SK-N-SH treated with all-trans-retinoic acid at 6 μM for 48 hours (cell line): Measurements from ENCODE around the gene LYRM7.
A peak's percentile ranks its signal among the peaks of the same experiment; 100 is the strongest.

Source experiments
- ATAC-seq: fragments of 200-7000 bp; cut with Tn5 transposase; 3 replicates; pipeline ENCODE4 v1.9.1; 2020; ENCODE audit warnings: mild to moderate bottlenecking, moderate library complexity
- ARNTL ChIP-seq: fragments of 450-650 bp; formaldehyde crosslinking; IDR thresholded peaks from 2 replicates; pipeline ENCODE4 v1.5.0; 2020; ENCODE audit warnings: low read depth, mild to moderate bottlenecking, moderate library complexity, borderline replicate concordance
- CSDC2 ChIP-seq: fragments of 250-450 bp; sonication (Bioruptor Pico); IDR thresholded peaks from 2 replicates; pipeline ENCODE4 v1.5.0; 2020; ENCODE audit warnings: mild to moderate bottlenecking, moderate library complexity
- ESRRG ChIP-seq: fragments of 250-450 bp; sonication (Bioruptor Pico); IDR thresholded peaks from 2 replicates; pipeline ENCODE4 v1.6.1; 2021; ENCODE audit warnings: mild to moderate bottlenecking
- GLIS3 ChIP-seq: fragments of 250-450 bp; sonication (Bioruptor Pico); IDR thresholded peaks from 2 replicates; pipeline ENCODE4 v1.5.0; 2020; ENCODE audit warnings: mild to moderate bottlenecking, moderate library complexity
- ISL1 ChIP-seq: fragments of 250-450 bp; sonication (Bioruptor Pico); IDR thresholded peaks from 2 replicates; pipeline ENCODE4 v2.1.2; 2022; ENCODE audit warnings: mild to moderate bottlenecking, moderate library complexity
- OSR1 ChIP-seq: fragments of 250-450 bp; sonication (Bioruptor Pico); IDR thresholded peaks from 2 replicates; pipeline ENCODE4 v1.8.0; 2022; ENCODE audit warnings: moderate library complexity, mild to moderate bottlenecking, inconsistent platforms
- PPARA ChIP-seq: fragments of 250-450 bp; sonication (Bioruptor Pico); IDR thresholded peaks from 2 replicates; pipeline ENCODE4 v1.5.0; 2020; ENCODE audit warnings: mild to moderate bottlenecking, borderline replicate concordance
- RARB ChIP-seq: fragments of 250-450 bp; sonication (Bioruptor Pico); IDR thresholded peaks from 2 replicates; pipeline ENCODE4 v1.8.0; 2021; ENCODE audit warnings: mild to moderate bottlenecking, moderate library complexity
- SNAI2 ChIP-seq: fragments of 250-450 bp; sonication (Bioruptor Pico); IDR thresholded peaks from 2 replicates; pipeline ENCODE4 v1.5.0; 2020; ENCODE audit warnings: mild to moderate bottlenecking, moderate library complexity
- TCF4 ChIP-seq: fragments of 250-450 bp; sonication (Bioruptor Pico); IDR thresholded peaks from 2 replicates; pipeline ENCODE4 v1.8.0; 2021; ENCODE audit warnings: mild to moderate bottlenecking, moderate library complexity, borderline replicate concordance
- TOX ChIP-seq: fragments of 250-450 bp; sonication (Bioruptor Pico); IDR thresholded peaks from 2 replicates; pipeline ENCODE4 v1.8.0; 2021; ENCODE audit warnings: mild to moderate bottlenecking, moderate library complexity, borderline replicate concordance
- ZC3H10 ChIP-seq: fragments of 250-450 bp; sonication (Bioruptor Pico); IDR thresholded peaks from 2 replicates; pipeline ENCODE4 v1.5.1; 2021; ENCODE audit warnings: mild to moderate bottlenecking, moderate library complexity
- ZFP3 ChIP-seq: fragments of 250-450 bp; sonication (Bioruptor Pico); IDR thresholded peaks from 2 replicates; pipeline ENCODE4 v1.5.0; 2020; ENCODE audit warnings: mild to moderate bottlenecking, moderate library complexity
- ZFP30 ChIP-seq: fragments of 450-650 bp; formaldehyde crosslinking; IDR thresholded peaks from 2 replicates; pipeline ENCODE4 v1.5.0; 2022; ENCODE audit warnings: mild to moderate bottlenecking, moderate library complexity
- ZNF565 ChIP-seq: fragments of 450-650 bp; formaldehyde crosslinking; conservative IDR thresholded peaks from 2 replicates; pipeline ENCODE4 v1.5.0; 2020; ENCODE audit warnings: low read depth, mild to moderate bottlenecking, moderate library complexity
- ZNF8 ChIP-seq: fragments of 450-650 bp; formaldehyde crosslinking; IDR thresholded peaks from 2 replicates; pipeline ENCODE4 v1.5.0; 2020; ENCODE audit warnings: mild to moderate bottlenecking, moderate library complexity
- TF ChIP-seq, protein P1 (sequence below): fragments of 250-450 bp; sonication (Bioruptor Pico); IDR thresholded peaks from 2 replicates; pipeline ENCODE4 v1.8.0; 2021; ENCODE audit warnings: low read depth, mild to moderate bottlenecking, moderate library complexity, borderline replicate concordance
- TF ChIP-seq, protein P2 (sequence below): fragments of 250-450 bp; sonication (Bioruptor Pico); IDR thresholded peaks from 2 replicates; pipeline ENCODE4 v1.5.0; 2020; ENCODE audit warnings: mild to moderate bottlenecking, moderate library complexity
- TF ChIP-seq, protein P3 (sequence below): fragments of 250-450 bp; sonication (Bioruptor Pico); IDR thresholded peaks from 2 replicates; pipeline ENCODE4 v1.5.1; 2021; ENCODE audit warnings: mild to moderate bottlenecking, moderate library complexity

The LYRM7 gene

GRCh38 chr5:131165119-131165727 lies 5.5 kb upstream of the LYRM7 start, which contains the start of gene HINT1:
HINT1 (minus strand) TSS chr5:131165256; CDS start chr5:131165205, 51 bp downstream.
- peak; percentile 91 for ATAC-seq

GRCh38 chr5:131167615-131168014 lies 3.1 kb upstream of the LYRM7 start:
- ATAC-seq: no peak
- TF ChIP-seq TCF4 (CRISPR knock-in tag) (no peak), ZFP3 (CRISPR knock-in tag) (no peak), RARB (CRISPR knock-in tag) (no peak), SNAI2 (no peak), ESRRG (CRISPR knock-in tag) (no peak), ISL1 (CRISPR knock-in tag) (no peak), OSR1 (CRISPR knock-in tag) (no peak), ZNF8 (CRISPR knock-in tag) (no peak)
- TF ChIP-seq, protein P1, sequence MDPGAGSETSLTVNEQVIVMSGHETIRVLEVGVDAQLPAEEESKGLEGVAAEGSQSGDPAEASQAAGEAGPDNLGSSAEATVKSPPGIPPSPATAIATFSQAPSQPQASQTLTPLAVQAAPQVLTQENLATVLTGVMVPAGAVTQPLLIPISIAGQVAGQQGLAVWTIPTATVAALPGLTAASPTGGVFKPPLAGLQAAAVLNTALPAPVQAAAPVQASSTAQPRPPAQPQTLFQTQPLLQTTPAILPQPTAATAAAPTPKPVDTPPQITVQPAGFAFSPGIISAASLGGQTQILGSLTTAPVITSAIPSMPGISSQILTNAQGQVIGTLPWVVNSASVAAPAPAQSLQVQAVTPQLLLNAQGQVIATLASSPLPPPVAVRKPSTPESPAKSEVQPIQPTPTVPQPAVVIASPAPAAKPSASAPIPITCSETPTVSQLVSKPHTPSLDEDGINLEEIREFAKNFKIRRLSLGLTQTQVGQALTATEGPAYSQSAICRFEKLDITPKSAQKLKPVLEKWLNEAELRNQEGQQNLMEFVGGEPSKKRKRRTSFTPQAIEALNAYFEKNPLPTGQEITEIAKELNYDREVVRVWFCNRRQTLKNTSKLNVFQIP (CRISPR knock-in tag): no peak
- TF ChIP-seq, protein P2, sequence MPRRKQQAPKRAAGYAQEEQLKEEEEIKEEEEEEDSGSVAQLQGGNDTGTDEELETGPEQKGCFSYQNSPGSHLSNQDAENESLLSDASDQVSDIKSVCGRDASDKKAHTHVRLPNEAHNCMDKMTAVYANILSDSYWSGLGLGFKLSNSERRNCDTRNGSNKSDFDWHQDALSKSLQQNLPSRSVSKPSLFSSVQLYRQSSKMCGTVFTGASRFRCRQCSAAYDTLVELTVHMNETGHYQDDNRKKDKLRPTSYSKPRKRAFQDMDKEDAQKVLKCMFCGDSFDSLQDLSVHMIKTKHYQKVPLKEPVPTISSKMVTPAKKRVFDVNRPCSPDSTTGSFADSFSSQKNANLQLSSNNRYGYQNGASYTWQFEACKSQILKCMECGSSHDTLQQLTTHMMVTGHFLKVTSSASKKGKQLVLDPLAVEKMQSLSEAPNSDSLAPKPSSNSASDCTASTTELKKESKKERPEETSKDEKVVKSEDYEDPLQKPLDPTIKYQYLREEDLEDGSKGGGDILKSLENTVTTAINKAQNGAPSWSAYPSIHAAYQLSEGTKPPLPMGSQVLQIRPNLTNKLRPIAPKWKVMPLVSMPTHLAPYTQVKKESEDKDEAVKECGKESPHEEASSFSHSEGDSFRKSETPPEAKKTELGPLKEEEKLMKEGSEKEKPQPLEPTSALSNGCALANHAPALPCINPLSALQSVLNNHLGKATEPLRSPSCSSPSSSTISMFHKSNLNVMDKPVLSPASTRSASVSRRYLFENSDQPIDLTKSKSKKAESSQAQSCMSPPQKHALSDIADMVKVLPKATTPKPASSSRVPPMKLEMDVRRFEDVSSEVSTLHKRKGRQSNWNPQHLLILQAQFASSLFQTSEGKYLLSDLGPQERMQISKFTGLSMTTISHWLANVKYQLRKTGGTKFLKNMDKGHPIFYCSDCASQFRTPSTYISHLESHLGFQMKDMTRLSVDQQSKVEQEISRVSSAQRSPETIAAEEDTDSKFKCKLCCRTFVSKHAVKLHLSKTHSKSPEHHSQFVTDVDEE (CRISPR knock-in tag): no peak

More at GRCh38 chr5:131165119-131165727, 5.5 kb upstream of the LYRM7 start, which contains the start of gene HINT1:
- no peak for TF ChIP-seq ISL1 (CRISPR knock-in tag)
- TF ChIP-seq TCF4 (CRISPR knock-in tag): no peak
- TF ChIP-seq ESRRG (CRISPR knock-in tag): no peak
- no peak for TF ChIP-seq TOX
- no peak for TF ChIP-seq ZFP30
- TF ChIP-seq SNAI2: no peak
- TF ChIP-seq CSDC2 (CRISPR knock-in tag): no peak
- TF ChIP-seq, all 23 proteins: peak for 0

DNA sequence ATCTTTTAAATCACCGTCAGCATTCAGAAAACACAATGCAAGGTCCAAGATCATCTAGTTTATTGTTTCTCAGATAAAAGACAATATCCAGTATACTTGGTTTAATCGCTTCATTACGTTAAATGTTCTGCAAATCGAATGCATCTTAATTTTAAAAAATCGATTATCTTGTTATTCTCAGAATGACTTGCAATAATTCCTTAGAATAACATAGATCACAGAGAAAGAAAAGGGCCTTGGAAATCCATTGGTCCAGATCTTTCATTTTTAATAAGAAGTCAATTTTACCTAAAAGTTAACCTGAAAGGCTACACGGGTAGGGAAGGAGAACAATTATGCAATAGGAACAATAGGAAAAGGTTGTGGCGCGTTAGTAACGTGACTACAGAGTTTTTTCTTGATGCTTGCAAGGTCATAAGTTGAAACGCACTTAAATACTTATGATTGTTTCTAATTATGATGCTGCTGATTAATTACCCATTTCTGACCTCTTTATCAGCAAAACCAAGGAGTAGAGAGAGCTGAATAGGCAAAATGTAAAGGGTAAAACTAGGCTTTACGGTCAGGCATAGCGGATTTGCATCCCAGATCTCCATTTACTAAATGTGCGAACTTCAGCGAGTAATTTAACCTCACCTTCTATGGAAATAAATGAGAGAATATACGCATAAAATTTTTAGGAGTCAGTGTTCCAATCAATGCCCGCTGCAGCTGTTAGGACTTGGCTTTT lies 769 bp upstream of the LYRM7 start:
- TF ChIP-seq PPARA: no peak
- no peak for ATAC-seq

GRCh38 chr5:131171276-131171810 lies 599 bp downstream of the LYRM7 start:
- no peak for TF ChIP-seq TOX
- TF ChIP-seq ZFP30: no peak
- TF ChIP-seq SNAI2: no peak
- no peak for TF ChIP-seq ZC3H10 (CRISPR knock-in tag)
- ATAC-seq: peak; percentile 5; the same call in 2 of the 3 replicates

GRCh38 chr5:131180407-131180806 lies 9.7 kb downstream of the LYRM7 start:
- TF ChIP-seq ZFP30 (no peak), OSR1 (CRISPR knock-in tag) (no peak)
- TF ChIP-seq, protein P2 (CRISPR knock-in tag): no peak
- no peak for ATAC-seq

DNA sequence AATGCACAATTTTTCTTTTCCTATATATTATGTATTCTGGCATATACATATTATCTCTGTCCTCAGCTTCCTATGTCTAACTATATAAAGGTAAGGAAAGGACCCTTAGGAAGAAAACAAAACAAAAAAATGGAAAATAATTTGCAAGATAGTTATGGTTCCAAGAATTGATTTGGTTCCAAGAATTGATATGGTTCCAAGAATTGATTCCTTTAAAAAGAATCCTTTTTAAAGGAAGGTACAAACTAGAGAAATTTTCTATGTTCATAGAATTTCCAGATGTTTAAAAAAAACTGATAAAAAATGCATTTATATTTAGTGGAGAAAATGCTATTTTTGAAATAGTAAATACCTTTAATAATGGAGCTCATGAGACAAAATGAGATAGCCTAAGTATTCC lies 12.1 kb downstream of the LYRM7 start:
- no peak for ATAC-seq
- TF ChIP-seq OSR1 (CRISPR knock-in tag) (no peak), ESRRG (CRISPR knock-in tag) (no peak), ZFP30 (no peak), GLIS3 (CRISPR knock-in tag) (no peak), PPARA (no peak), ZNF8 (CRISPR knock-in tag) (no peak), TCF4 (CRISPR knock-in tag) (no peak), ZNF565 (no peak), TOX (no peak), SNAI2 (no peak), ARNTL (CRISPR knock-in tag) (no peak)
- TF ChIP-seq, protein P3, sequence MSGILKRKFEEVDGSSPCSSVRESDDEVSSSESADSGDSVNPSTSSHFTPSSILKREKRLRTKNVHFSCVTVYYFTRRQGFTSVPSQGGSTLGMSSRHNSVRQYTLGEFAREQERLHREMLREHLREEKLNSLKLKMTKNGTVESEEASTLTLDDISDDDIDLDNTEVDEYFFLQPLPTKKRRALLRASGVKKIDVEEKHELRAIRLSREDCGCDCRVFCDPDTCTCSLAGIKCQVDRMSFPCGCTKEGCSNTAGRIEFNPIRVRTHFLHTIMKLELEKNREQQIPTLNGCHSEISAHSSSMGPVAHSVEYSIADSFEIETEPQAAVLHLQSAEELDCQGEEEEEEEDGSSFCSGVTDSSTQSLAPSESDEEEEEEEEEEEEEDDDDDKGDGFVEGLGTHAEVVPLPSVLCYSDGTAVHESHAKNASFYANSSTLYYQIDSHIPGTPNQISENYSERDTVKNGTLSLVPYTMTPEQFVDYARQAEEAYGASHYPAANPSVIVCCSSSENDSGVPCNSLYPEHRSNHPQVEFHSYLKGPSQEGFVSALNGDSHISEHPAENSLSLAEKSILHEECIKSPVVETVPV: no peak
